GM19351 (cell line): ENCODE results near the gene ABTB1.
"Not testable (repeated sequence)": the region's sequence is repeated elsewhere in the genome, so short reads cannot be mapped to it uniquely, and the experiment has no call there.

Experiments
- ATAC-seq: cut with Tn5 transposase; IDR thresholded peaks from one replicate; pipeline ENCODE4 v1.9.1; 2021; ENCODE audit warnings: mild to moderate bottlenecking, moderate library complexity; ENCODE audit not compliant: unreplicated experiment

The ABTB1 gene

DNA sequence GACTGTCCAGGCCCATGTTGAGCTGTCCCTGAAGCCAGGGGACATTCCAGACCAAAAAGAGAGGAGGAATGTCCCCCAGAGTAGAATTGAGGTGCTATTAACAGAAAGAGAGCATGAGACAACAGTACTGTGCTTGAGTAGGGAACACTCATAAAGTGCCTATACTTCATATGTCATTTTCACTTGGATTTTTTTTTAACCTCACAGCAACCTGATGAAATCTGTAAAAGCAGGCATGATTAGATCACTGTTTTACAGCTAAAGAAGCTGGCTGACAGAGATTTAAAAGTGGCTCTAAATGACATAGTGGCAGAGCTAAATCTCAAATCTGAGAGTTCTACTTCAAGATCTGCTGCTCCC is 24.9 kb upstream of the ABTB1 start:
- ATAC-seq = no peak

DNA sequence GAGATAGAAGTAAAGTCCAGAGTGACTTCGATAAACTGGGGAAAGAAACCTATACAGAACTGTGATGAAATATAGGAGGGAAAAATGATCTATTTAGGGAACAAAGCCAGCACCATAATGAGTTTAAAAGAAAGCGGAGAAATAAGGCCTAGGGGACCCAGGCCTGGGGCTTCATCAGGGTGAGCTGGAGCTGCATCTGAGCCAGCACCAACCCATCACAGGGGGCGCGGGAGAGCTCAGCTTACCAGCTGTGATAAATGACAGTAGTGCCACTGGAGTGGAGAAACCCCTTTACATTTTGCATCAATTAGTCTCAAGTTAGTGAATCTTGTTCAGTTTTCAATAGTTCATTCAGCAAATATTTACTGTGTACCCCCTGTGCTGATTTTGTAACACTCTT is 22.5 kb upstream of the ABTB1 start:
- no peak for ATAC-seq

DNA sequence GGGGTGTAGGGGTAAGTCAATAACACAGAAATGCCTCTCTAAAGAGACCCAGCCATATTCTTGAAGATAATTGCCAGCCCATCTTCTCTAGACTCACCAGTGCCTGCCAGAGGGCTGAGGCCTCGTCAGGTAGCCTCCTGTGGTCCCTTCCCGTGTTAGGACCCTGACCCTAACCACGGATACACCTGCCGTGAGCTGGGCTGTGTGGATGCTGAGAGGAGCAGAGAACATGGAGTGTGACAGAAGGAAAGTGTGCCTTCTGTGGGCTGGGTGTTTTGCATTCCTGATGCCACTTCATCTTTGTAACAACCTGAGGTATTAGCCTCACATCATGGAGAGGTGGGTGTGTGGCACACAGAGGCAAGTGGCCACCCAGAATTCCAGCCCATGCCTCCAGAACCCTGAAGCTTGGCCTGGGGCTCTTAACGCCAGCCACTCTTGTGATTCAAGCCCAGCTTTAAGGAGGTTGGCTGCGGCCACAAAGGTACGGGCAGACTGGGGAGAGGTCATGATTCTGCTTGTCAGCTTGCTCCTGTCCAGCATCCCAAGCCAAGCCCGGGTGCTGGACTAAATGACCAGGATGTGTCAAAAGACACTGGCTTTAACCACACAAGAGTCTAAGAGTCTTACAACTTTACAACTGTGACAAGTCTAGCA is 21.1 kb upstream of the ABTB1 start:
- no peak for ATAC-seq

DNA sequence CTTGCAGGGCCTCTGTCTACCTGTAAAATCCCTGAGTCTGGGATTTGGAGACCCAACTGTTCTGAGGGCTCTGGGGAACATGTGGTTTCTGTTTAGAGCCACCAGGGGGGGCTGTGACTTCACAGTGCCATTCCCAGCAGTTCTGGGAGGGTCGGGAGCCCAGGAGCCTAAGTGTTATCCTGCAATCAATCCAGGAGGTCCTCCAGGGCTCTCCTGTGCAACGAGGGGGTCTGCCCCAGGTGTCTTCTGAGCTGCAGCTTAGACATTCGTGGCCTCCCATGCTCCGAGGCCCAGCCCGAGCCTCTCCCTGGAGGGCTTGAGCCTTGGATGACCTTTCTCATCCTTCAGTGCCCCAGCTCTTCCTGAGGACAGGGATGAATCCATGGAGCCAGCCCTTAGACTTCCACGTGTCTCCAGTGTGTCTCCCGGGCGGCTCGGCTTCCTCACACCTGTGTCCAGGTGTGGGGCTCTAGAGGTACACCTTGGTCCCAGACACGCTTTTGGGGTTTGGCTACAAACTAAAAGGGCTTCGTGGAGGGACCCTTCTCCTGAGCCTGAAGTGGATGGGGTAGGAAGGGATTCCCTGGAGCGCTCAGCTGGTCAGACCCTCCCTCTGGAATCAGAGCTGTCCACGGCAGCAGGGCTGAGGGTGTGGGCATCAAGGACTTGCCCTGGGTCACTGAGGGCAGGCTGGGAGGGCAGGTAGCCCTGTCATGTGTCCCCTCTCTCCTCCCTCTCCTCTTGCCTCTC is 20.3 kb upstream of the ABTB1 start:
- ATAC-seq = no peak

- ATAC-seq = no peak
Measured at GRCh38 chr3:127654374-127654773, 18.4 kb upstream of the ABTB1 start.

DNA sequence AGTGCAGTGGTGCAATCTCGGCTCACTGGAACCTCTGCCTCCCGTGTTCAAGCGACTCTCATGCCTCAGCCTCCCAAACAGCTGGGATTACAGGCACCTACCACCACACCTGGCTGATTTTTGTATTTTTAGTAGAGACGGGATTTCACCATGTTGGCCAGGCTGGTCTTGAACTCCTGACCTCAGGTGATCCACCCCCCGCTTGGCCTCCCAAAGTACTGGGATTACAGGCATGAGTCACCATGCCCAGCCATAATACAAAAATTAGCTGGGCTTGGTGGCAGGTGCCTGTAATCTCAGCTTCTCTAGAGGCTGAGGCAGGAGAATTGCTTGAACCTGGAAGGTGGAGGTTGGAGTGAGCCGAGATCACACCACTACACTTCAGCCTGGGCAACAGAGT is 17.8 kb upstream of the ABTB1 start:
- ATAC-seq = not testable (repeated sequence)

- no peak for ATAC-seq
Measured at GRCh38 chr3:127655641-127656040, 17.1 kb upstream of the ABTB1 start.

GRCh38 chr3:127656906-127657305 is 15.8 kb upstream of the ABTB1 start:
- no peak for ATAC-seq

- no peak for ATAC-seq
Measured at GRCh38 chr3:127658234-127658633, 14.5 kb upstream of the ABTB1 start.

GRCh38 chr3:127660621-127661251 is 12.0 kb upstream of the ABTB1 start:
- ATAC-seq = no peak

GRCh38 chr3:127661600-127661999 is 11.2 kb upstream of the ABTB1 start:
- no peak for ATAC-seq

- ATAC-seq = no peak
Measured at GRCh38 chr3:127662001-127662469, 10.7 kb upstream of the ABTB1 start.

- ATAC-seq = no peak
Measured at GRCh38 chr3:127663151-127663550, 9.6 kb upstream of the ABTB1 start.

- ATAC-seq = no peak
Measured at GRCh38 chr3:127665165-127665564, 7.6 kb upstream of the ABTB1 start.

DNA sequence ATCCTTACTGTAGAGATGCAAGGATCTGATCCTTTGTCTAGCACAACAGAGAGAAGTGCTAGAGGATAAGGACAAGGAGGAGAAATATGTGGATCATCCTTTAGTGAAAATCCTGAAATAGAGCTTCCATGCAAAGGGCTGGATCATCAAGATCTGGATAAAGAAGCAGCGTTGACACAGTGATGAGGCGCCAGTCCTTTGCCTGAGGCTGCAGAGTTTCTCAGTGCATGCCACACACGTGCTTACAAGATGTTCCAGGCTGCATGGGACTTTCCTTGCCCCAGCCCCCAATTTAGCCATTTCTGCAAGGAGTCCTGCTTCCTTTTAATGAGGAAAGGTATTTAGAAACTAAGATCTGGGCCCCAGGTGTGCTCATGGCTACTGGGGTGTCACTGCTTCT is 7.2 kb upstream of the ABTB1 start:
- no peak for ATAC-seq

GRCh38 chr3:127666676-127667075 is 6.1 kb upstream of the ABTB1 start:
- no peak for ATAC-seq

DNA sequence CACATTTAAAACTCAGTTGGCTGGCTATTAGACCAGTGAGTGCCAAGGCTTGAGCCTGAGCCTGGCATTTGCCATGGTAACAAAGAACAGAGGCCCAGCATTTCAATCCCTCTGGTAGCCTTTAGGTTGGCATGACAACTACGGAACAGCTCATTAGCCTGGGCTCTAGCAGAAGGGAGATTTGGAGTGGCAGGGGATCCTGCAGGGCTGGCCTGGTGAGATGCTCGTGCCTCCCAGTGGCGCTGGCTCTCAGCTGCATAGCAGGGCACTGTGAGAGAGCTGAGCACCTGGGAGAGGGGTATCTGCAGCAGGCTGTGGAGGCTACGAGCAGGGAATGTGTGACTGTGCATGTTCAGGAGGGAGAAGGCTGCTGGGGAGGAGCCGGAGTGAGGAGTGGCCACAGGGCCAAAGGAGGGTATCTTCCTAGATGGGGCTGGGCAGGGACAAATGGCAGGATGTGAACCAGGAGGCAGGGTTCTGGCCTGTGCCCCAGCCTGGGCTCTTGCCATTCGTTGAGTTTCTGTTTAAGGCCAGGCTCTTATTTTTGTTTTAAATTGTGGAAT is 5.6 kb upstream of the ABTB1 start:
- ATAC-seq = no peak

DNA sequence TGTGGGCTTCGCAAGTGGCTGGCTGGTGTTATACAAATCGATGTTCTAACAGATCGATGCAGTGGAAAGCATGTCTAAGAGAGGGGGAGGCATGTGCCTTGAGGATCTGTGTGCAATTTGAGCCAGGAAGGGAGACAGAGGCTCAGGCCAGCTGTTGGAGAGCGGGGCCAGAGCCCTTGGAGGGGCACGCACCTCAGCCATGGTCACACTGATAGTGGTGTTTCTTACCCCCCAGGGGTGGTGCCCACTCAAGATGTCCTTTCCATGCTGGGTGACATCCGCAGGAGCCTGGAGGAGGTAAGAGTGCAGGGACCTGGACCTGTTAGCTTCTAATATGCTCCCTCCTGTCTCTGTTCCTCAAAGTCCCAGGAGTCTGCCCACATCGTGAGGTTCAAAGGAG is 3.8 kb upstream of the ABTB1 start:
- no peak for ATAC-seq

DNA sequence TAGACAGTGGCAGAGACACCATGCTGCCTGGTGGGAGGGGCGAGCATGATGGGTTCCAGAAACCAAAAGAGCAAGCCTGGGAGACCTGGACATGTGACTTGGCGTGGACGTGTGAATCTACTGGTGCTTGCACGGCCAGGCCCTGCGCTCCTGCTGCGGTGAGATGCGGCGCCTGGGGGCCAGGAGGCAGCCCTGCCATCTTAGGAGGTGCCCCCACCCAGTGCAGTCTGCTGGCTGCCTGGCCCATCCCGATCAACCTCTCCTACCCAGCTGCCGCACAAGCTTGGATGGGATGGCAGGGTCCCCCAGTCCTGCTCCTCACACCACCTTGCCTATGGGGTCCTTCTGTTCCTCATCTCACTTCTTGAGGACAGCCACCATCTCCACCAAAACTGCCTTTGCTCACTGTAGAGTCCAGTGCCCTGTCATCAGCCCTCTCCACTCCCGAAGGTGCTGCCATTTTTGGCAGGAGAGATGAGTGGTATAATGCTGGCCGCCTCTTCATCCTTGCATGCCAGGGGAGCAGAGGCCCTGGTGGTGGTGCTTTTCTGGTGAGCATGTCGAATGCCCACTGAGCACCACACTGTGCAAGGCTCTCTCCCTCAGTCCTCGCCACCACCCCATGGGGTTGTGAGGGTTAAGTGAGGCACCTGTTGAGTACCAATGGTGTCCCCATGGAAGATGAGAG is 3.1 kb upstream of the ABTB1 start:
- no peak for ATAC-seq

DNA sequence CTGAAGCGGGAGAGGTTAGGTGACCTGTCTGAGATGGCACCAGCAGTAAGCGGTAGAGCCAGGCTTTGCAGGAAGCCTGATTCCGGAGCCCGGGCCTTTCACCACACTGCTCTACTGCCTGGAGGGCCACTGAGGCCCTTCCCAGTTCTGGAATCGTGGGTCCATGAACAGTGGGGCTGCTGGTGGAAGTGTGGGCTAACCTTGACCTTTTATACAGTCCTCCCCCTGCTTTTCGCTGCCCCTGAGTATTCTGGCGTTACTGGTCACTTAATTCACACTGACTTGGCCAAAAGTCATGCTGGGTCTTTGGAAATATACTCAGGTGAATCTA is 2.6 kb upstream of the ABTB1 start:
- ATAC-seq = no peak

DNA sequence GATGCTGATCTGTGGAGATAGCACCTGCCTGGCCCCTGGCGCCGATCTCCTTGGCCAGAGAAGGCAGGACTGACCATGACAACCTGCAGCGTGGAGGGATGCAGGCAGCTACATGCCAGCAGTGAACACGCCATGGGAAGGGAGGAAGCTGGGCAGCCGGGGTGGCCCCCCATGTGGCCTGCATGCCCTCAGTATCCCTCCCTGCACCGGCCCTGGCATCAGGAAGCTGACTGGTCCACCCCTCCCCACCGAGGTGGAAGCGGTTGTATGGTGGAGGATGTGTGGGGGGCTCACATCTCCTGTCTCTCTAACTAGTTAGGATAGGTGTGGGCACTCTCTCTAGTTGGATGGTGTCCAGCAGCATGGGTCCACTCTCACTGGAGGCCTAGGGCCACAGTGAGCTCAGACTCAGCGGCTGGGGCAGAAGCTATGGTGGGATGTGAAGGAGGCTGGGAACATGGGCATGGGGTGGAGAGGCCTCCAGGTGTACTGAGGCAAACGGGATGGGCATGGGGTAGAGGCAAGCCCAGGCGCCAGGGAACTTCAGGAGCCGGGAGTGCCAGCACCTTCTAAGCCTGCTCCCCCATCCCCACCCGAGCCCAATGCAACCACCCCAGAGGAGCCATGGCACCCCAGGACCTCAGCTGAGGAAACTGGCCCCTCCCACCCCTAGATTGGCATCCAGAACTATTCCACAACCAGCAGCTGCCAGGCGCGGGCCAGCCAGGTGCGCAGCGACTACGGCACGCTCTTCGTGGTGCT is 1.8 kb upstream of the ABTB1 start:
- no peak for ATAC-seq
